HG02840 (cell line): ENCODE measurements around the gene ARID1A.

Source experiments
- ATAC-seq: cut with Tn5 transposase; IDR thresholded peaks from one replicate; pipeline ENCODE4 v1.9.1; 2021; ENCODE audit warnings: mild to moderate bottlenecking, moderate library complexity, moderate number of reproducible peaks; ENCODE audit not compliant: unreplicated experiment, low FRiP score

ARID1A gene

GRCh38 chr1:26814893-26815292 lies 119.1 kb downstream of the ARID1A start:
- ATAC-seq = no peak

DNA sequence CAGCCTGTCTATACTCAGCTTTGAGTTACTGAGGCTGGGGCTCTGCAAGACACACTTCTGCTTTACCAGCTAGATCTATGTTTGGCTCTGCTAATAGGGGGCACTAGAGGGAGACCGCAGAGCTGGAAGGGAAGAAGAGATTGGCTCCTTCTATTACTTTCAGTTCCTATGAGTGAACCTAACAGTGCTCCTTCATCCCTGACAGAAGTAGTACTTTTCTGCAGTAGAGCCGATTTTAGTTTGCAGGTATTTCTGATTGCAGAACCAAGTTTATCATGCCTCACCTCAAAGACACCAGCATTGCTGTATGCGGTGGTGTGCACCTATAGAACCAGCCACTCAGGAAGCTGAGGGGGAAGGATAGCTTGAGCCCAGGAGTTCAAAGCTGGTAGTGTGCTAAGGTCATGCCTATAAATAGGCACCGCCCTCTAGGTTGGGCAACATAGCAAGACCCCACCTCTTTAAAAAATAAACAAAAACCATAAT lies 125.0 kb downstream of the ARID1A start:
- no peak for ATAC-seq

DNA sequence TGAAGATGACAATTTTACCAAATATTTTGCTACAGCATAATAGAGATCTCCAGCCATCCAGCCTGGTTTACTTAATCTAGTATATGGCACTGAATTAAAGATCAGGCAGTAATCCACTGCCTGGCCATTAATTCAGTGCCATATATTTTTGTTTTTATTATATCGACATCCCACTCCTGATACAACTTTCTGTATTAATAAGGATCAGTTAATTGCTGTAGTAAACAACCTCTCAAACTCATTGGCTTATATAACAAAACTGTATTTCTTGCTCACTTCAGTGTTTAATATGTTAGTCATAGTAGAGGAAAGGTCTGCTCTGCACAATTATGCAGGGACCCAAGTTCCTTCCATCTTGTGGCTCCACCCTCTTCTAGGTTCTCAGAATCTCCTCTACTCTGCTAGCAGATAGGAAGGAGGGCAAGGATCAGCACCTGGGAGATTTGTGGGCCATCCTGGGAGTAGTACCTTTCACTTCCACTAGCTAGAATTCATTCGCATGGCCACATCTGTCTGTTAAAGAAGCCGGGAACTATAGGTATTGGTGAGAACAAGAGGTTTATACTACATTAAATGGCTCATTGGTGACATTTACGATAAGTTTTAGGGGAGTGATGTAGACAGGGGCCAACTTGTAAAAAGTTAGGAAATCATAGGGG lies 127.1 kb downstream of the ARID1A start:
- no peak for ATAC-seq

- ATAC-seq = no peak
These were observed 128.9 kb downstream of the ARID1A start for GRCh38 chr1:26824731-26825130.

DNA sequence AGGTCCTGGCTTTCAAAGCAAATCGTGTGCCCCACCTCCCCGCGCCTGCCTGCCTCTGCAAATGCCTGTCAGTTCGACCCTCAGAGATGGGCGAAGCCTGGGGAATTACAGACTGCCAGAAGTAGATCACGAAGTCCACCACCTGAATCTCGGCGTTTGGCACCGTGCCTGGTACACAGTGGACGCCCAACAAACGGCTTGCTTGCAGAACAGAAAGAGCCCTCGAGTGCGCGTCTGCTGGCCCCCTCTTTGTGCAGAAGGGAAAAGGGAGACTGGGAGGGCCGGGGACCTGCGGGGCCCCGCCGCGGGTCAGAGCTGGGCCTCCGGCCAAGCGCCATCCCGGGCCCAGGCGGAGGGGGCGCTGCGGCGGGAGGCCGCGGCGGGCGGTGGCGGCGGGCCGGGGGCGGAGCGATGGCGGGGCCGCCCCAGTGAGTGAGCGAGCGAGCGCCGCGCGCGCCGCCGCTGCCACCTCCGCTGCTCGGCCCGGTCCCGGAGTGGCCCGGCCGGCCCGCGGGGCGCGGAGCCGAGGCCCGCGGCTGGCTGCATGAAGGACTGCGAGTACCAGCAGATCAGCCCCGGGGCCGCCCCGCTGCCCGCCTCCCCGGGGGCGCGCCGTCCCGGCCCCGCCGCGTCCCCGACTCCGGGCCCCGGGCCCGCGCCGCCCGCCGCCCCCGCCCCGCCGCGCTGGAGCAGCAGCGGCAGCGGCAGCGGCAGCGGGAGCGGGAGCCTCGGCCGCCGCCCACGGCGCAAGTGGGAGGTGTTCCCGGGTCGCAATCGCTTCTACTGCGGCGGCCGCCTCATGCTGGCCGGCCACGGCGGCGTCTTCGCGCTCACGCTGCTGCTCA lies 130.7 kb downstream of the ARID1A start, which contains the start of gene ZDHHC18:
Gene ZDHHC18 (plus strand): TSS at position 428 of the 845 bp plus-strand sequence. CDS start 117 bp downstream, at position 545.
- ATAC-seq = no peak

DNA sequence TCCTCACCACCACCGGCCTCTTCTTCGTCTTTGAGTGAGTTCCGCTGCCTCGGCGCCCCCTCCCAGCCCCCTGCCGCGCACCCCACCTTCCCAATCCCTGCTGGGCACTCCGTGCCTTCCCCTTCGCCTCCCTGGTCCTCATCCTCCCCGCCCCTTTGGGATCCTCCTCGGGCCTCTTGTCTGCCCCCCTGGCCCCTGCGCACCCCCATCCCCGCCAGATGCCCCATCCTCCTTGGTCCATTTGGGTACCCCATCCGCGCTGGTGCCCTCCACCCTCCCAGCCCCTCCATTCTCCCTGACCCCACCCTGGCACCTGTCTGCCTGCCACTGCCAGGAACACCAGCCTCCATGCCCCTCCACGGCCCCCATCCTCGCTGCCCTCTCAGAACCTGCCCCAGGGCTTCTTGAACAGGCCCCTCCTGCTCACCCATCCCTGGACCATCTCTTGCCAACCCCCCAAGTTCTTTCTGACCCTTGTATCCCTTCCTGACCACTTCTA lies 131.3 kb downstream of the ARID1A start:
- ATAC-seq = no peak

DNA sequence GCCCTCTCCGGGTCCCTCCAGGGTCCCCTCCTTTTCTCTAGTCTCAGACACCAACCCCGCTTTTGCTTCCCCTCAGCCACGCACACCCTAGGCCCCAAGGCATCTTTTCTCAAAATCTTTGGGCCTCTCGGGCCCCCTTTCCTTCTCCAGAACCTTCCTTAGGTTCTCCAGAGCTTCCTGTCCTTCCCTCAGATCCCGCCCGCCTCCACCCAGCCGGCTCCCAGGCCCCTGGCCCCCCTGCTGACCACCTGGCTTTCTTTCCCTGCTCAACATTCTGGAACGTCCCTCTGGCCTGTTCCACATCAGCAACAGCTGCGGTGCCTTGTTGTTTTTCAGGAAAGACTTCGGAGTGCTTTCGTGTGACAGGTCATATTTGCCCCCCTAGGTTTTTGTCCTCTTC lies 131.8 kb downstream of the ARID1A start:
- ATAC-seq = no peak

DNA sequence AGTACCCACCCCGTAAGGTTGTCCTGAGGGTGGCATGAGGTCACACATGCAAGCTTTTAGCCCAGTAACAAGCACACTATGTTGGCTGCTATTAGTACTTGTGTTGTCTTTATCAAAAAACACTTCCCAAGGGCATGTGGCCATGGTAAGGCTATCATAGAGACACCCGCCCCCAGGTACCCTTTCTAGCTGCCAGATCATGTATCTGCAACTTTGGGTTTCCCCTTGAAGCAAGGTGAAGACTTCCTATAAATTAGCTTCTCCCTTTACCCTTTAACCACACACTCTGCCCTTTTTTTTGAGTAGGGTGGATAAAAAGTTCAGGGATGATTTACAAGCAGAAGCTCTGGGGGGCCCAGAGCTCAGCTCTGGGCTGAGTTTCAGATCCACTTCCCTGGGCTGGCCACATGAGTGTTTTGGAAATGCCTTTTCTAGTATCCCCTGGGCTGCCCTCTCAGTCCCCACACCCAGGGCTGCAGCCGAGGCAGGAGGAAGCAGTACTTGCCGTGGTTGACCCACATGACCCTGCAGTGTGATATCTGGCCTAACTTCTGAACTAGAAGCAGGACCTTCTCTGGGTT lies 132.7 kb downstream of the ARID1A start:
- no peak for ATAC-seq

DNA sequence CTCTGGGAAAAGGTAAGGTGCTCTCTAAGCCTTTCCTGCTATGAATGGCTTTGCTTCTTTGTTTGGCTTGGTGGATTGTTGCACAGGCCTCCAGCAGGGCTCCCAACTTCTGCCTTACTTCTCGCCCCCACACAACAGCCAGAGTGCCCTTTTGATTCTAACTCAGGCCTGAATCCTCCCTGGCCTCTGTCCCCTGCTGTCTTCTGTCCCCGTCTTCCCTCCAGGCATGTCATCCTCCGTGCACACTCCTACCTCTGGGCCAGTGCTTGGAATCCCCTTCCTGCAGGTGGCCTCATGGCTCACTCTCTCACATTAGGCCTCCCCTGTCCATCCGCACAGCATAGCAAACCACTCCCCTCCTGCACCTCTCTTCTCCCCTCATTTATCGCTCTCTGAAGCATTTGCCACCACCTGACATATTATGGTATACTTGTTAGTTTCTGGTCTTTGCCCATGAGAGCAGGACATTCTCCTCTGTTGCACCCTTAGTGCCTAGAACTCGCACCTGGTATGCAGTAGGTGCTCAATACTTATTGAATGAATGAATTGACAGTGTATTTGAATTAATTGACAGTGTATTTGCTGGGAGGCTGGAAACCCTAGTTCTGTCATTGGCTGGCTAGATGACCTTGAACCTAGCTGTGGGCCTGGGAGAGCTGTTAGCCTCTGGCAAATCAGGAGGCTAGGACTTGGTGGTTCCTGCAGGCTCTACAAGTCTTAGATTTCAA lies 133.5 kb downstream of the ARID1A start:
- no peak for ATAC-seq

GRCh38 chr1:26831059-26831458 lies 135.2 kb downstream of the ARID1A start:
- ATAC-seq = no peak
